B cell (primary cell): ENCODE measurements around the gene RASAL3. TPM values are rescaled to one million over a fixed set of nuclear protein-coding genes. Genes with fewer than 3 reads are reported as not detected.

Experiments used
- ATAC-seq: fragments of 200-7000 bp; cut with Tn5 transposase; one replicate; pipeline ENCODE4 v1.10.0; 2021; ENCODE audit warnings: low read depth, mild to moderate bottlenecking, moderate number of reproducible peaks, moderate library complexity
- CTCF ChIA-PET: fragments of 350-600 bp; sonication (Branson Sonifier 250); formaldehyde crosslinking; loops from one replicate; lab custom pipeline; 2021; ENCODE audit warnings: antibody characterized with exemption, inconsistent platforms; lab: Charles Lee
- POLR2A ChIA-PET: fragments of 350-600 bp; sonication (Branson Sonifier 250); formaldehyde crosslinking; loops from one replicate; lab custom pipeline; 2021; ENCODE audit warnings: antibody characterized with exemption; lab: Charles Lee
- DNase-seq: peaks from one replicate; pipeline ENCODE4 v3.0.0; 2013
- H2AFZ ChIP-seq: 2 replicates; pipeline ENCODE4 v1.6.1; 2012; ENCODE audit warnings: mild to moderate bottlenecking, low read depth, low read length; ENCODE audit not compliant: insufficient read depth, poor library complexity, severe bottlenecking
- H3K27ac ChIP-seq, 2 donors: 1 replicate in 1 of 2; 2 replicates in 1 of 2; pipeline ENCODE4 v1.5.1; 2012 to 2013; ENCODE audit warnings: low read length in 2 of 2, mild to moderate bottlenecking in 2 of 2, moderate library complexity in 1 of 2
- H3K27me3 ChIP-seq, 4 experiments: fragments of 200-600 bp in 1 of 4; sonication (generic) in 1 of 4; replicated peaks in 1 of 4; 1 replicate in 2 of 4; 2 replicates in 2 of 4; pipeline versions ENCODE4 v1.6.1 to v1.7.0; 2013 to 2016; ENCODE audit warnings: low read length in 3 of 4, mild to moderate bottlenecking in 2 of 4, mixed read lengths in 1 of 4, moderate library complexity in 1 of 4; ENCODE audit not compliant: insufficient read depth in 4 of 4, control insufficient read depth in 3 of 4; ENCODE audit errors: control extremely low read depth in 1 of 4
- H3K36me3 ChIP-seq, 2 experiments: replicated peaks in 1 of 2; 1 replicate in 1 of 2; 2 replicates in 1 of 2; pipeline versions ENCODE4 v1.6.1 to v1.7.1; 2013; ENCODE audit warnings: low read length in 1 of 2; ENCODE audit not compliant: insufficient read depth in 2 of 2, control insufficient read depth in 1 of 2; ENCODE audit errors: control extremely low read depth in 1 of 2, extremely low read depth in 1 of 2
- H3K4me1 ChIP-seq, 2 donors: fragments of 200-600 bp in 1 of 2; sonication (generic) in 1 of 2; 1 replicate in 1 of 2; 2 replicates in 1 of 2; pipeline versions ENCODE4 v1.5.1 to v1.6.1; 2013 to 2017; ENCODE audit warnings: low read length in 2 of 2; ENCODE audit not compliant: control insufficient read depth in 2 of 2, insufficient read depth in 2 of 2
- H3K4me2 ChIP-seq: replicated peaks from 2 replicates; pipeline ENCODE3; 2012; ENCODE audit warnings: mild to moderate bottlenecking, low read depth, low read length; ENCODE audit not compliant: poor library complexity, severe bottlenecking
- H3K4me3 ChIP-seq, 5 experiments: fragments of 200-600 bp in 1 of 5; sonication (generic) in 1 of 5; 1 replicate in 3 of 5; 2 replicates in 2 of 5; pipeline versions ENCODE4 v1.5.1 to v1.7.0; 2011 to 2016; ENCODE audit warnings: low read length in 4 of 5, mild to moderate bottlenecking in 4 of 5, low read depth in 2 of 5, control low read depth in 1 of 5, moderate library complexity in 1 of 5; ENCODE audit not compliant: insufficient read depth in 1 of 5; ENCODE audit errors: control extremely low read depth in 1 of 5, extremely low read depth in 1 of 5
- H3K79me2 ChIP-seq: fragments of 200-600 bp; sonication (generic); one replicate; pipeline ENCODE4 v1.6.0; 2016; ENCODE audit warnings: low read length; ENCODE audit not compliant: control insufficient read depth, insufficient read depth
- H3K9ac ChIP-seq: fragments of 200-600 bp; sonication (generic); 2 replicates; pipeline ENCODE4 v1.6.1; 2017; ENCODE audit warnings: mild to moderate bottlenecking, low read length, moderate library complexity
- H3K9me3 ChIP-seq, 3 donors: one replicate each; pipeline versions ENCODE4 v1.6.1 to v1.7.1; 2013; ENCODE audit warnings: low read length in 2 of 3; ENCODE audit not compliant: control insufficient read depth in 2 of 3, insufficient read depth in 1 of 3; ENCODE audit errors: control extremely low read depth in 1 of 3
- H4K20me1 ChIP-seq: 2 replicates; pipeline ENCODE4 v1.6.0; 2012; ENCODE audit warnings: mild to moderate bottlenecking, low read length; ENCODE audit not compliant: insufficient read depth, control insufficient read depth, poor library complexity, severe bottlenecking
- H3K27ac Mint-ChIP-seq: one replicate; pipeline ENCODE4 v1.8.0; 2021; ENCODE audit warnings: mixed read lengths
- H3K27me3 Mint-ChIP-seq: one replicate; pipeline ENCODE4 v1.8.0; 2021; ENCODE audit warnings: mixed read lengths
- H3K4me1 Mint-ChIP-seq: one replicate; pipeline ENCODE4 v1.8.0; 2021; ENCODE audit warnings: mixed read lengths
- H3K4me3 Mint-ChIP-seq: one replicate; pipeline ENCODE4 v1.8.0; 2021; ENCODE audit warnings: mixed read lengths
- H3K9me3 Mint-ChIP-seq: one replicate; pipeline ENCODE4 v1.8.0; 2022; ENCODE audit warnings: mixed read lengths; ENCODE audit not compliant: insufficient read depth
- EZH2 ChIP-seq: IDR thresholded peaks from 2 replicates; pipeline ENCODE4 v1.6.1; 2012; ENCODE audit warnings: borderline replicate concordance, low read depth, mild to moderate bottlenecking, moderate library complexity, low read length; ENCODE audit not compliant: insufficient read depth, poor library complexity, severe bottlenecking
- WGBS: methylation state at CpG from one replicate; pipeline ENCODE4 v1.1.5; 2013; ENCODE audit warnings: missing lambda C conversion rate; ENCODE audit not compliant: insufficient coverage; 5-methylcytosine and 5-hydroxymethylcytosine counted together
- intact Hi-C: fragments of 100-400 bp; cut with micrococcal nuclease; formaldehyde crosslinking; loops from one replicate; pipeline ENCODE4 v1.10.0; 2022
- polyA plus RNA-seq: library from polyadenylated mRNA; depleted of rRNA; stranded (reverse); fragments of >200 nt; gene quantifications from 2 replicates; pipeline ENCODE4 v1.2.3, GENCODE V29; 2012
- total RNA-seq, 2 donors: library from RNA; stranded (reverse); fragments of 120-200 nt in 1 of 2; gene quantifications; 1 replicate in 1 of 2; 2 replicates in 1 of 2; pipeline versions ENCODE4 v1.2.3 to v1.2.4, GENCODE V29; 2013 to 2022
- TF ChIP-seq, protein P1 (sequence below): fragments of 200-600 bp; IDR thresholded peaks from one replicate; pipeline ENCODE4 v1.8.0; 2022; ENCODE audit warnings: antibody characterized with exemption, mild to moderate bottlenecking

The RASAL3 gene
- total and polyA plus RNA-seq, 2 donors (not counting 1 experiment from before 2014, with no cell fraction given): 95.3 to 154 TPM

DNA sequence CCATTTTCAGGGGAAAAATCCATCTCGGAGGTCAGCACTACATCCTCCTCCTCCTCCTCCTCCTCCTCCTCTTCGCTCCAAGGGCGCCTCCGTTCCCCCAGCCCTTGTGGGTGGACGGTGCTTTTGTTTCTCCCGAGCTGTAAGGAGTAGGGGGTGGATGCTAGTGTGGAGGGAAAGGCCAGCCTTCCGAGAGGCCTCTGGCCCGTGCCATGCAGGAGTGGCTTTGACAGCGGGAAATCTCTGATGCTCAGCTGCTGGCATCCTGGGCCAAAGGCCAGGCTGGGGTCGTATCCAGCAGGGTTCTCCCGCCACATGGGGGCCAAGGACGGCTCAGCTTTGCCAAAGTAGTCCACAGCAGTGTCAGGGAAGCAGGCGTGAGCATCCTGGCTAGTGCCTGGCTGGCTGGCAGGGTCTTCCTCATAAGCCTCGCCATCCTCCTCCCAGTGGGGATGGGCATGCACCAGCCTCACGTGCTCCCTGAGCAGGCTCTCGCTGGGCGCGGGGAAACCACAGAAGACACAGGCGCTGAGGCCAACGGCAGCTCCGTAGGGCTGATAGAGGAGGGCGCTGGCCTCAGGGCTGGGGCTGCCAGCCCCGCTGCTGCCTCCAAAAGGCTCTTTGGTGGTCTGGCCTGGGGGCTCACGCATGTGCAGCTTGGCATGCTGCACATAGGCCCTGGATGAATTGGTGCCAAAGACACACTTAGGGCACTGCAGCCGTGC lies 25.1 kb downstream of the RASAL3 start:
- Histone ChIP-seq H3K4me1 (no peaks in the 10 kb centered on the region), H3K4me2 (no peak overlapping the region), H3K79me2 (no peaks in the 10 kb centered on the region), H3K4me3 (no peak overlapping the region), H3K27me3 (no peaks in the 10 kb centered on the region), H2AFZ (no peak overlapping the region), H3K9ac (no peak overlapping the region), H3K27ac (no peak overlapping the region), H3K9me3 (no peaks in the 10 kb centered on the region), H4K20me1 (no peaks in the 10 kb centered on the region), H3K36me3 (no peaks in the 10 kb centered on the region)
- 56% methylated on average over 19 of the region's 25 CpGs for WGBS
- DNase-seq: no peak
- CTCF ChIA-PET: no interaction called here
- Mint-ChIP-seq H3K9me3 (no peaks in the 10 kb centered on the region), H3K27me3 (no peaks in the 10 kb centered on the region), H3K27ac (no peak overlapping the region), H3K4me1 (no peaks in the 10 kb centered on the region), H3K4me3 (no peak overlapping the region)
- POLR2A ChIA-PET: no interaction called here
- intact Hi-C loops: no loop called here
- ATAC-seq: no peak
- TF ChIP-seq, protein P1, sequence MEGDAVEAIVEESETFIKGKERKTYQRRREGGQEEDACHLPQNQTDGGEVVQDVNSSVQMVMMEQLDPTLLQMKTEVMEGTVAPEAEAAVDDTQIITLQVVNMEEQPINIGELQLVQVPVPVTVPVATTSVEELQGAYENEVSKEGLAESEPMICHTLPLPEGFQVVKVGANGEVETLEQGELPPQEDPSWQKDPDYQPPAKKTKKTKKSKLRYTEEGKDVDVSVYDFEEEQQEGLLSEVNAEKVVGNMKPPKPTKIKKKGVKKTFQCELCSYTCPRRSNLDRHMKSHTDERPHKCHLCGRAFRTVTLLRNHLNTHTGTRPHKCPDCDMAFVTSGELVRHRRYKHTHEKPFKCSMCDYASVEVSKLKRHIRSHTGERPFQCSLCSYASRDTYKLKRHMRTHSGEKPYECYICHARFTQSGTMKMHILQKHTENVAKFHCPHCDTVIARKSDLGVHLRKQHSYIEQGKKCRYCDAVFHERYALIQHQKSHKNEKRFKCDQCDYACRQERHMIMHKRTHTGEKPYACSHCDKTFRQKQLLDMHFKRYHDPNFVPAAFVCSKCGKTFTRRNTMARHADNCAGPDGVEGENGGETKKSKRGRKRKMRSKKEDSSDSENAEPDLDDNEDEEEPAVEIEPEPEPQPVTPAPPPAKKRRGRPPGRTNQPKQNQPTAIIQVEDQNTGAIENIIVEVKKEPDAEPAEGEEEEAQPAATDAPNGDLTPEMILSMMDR: no peak
- TF ChIP-seq EZH2: no peak

DNA sequence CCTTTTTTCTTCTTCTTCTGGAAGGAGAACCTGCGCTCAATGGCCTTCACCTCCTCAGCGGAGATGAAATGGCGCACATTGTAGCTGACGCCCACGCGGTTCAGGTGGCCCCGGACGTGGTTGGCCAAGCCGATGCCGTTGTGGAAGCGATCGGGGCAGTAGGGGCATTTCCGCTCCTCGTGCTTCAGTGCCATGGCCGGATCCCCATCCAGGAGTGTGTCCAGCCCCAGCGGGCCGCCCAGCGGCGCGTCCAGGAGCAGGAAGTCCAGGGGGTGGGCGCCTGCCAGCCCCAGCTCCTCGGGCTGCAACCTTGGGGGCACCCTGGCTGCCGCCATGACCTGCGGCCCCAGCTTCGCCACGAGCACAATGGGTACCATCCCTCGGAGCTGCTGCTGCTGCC lies 25.8 kb downstream of the RASAL3 start:
- Mint-ChIP-seq H3K9me3 (no peaks in the 10 kb centered on the region), H3K4me1 (no peaks in the 10 kb centered on the region), H3K27me3 (no peaks in the 10 kb centered on the region), H3K27ac (no peak overlapping the region), H3K4me3 (no peak overlapping the region)
- H3K36me3 ChIP-seq: no peaks in the 10 kb centered on the region
- intact Hi-C loops: no loop called here
- CTCF ChIA-PET: no interaction called here
- no peak overlapping the region for H3K9ac ChIP-seq
- POLR2A ChIA-PET: no interaction called here
- H3K4me1 ChIP-seq: peaks cover under 1 to 2% of the 10 kb centered on the region in 2 donors
- DNase-seq: no peak
- 95% methylated on average over 27 of the region's 27 CpGs for WGBS
- H3K9me3 ChIP-seq: no peaks in the 10 kb centered on the region
- H3K27ac ChIP-seq: no peak overlapping the region
- no peaks in the 10 kb centered on the region for H4K20me1 ChIP-seq
- H3K27me3 ChIP-seq: no peaks in the 10 kb centered on the region
- TF ChIP-seq EZH2: no peak
- TF ChIP-seq, protein P1: no peak
- H3K79me2 ChIP-seq: no peaks in the 10 kb centered on the region
- H3K4me3 ChIP-seq: no peak overlapping the region
- no peak overlapping the region for H2AFZ ChIP-seq
- no peak overlapping the region for H3K4me2 ChIP-seq
- no peak for ATAC-seq
